ENCODE data around the gene USF2.

The USF2 gene

DNA sequence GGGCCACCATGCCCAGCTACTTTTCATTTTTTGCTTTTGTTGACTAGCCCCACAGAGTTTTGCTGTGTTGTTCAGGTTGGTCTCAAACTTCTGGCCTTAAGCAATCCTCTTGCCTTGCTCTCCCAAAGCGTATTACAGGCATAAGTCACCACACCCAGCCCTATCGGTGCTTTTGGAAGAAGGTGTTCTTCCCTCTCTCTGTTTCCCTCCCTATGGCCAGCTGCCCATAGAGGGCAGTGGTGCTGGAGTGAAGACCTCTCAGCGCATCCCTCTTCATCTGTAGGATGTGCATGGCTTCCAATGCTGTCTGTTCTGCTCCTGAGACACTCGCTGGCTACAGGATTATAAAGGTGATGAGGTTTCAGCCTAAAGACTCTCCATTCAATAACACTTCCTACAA lies 58.9 kb downstream of the USF2 start:
- no peak for DNase-seq

DNA sequence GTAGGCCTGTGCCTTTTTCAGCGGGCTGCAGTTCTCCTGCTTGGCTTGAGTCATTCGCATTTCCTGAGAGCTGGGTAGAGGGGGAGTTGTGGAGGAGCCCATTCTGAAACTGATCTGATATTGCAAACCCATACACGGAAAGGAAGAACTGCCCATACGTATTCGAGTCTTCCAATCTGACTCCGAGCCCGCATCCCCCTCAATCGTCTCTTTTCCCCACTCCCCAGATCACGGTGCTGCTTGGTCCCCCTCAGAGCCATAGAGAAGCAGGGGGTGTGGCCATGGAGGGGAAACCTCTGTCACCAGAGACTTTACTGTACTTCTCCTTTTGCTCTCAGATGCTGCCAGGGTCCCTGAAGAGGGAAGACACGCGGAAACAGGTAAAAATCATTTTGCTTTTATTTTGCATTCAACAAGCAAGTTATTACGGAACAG lies 60.1 kb downstream of the USF2 start, which contains the start of gene CD22:
Gene CD22 (plus strand): TSS at position 337 of the 435 bp plus-strand sequence. CDS start 2,854 bp downstream, outside the sequence.
- no peak for DNase-seq

DNA sequence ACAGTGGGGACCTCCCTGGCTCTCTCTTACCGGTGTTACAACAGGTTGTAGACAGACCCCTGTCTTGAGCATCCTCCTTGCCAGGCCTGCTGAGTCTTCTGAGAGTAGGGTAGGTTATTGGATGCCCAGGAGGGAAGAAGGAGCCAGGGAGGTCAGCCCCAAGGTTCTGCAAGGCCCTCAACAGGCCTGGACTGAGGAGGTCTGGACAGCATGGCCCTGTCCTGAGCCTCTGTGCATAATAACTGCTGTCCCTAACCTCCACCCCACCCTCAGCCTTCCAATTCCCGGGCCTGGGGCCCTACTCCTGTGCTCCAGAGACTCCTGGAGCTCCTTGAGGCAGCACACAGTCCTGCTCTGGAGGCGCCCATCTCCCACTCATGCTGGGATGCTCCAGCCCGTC lies 60.6 kb downstream of the USF2 start:
- no peak for DNase-seq

All from NCI-H187 treated with DMSO at 0.1 percent for 48 hours (cell line).